H9 (cell line): ENCODE measurements around the gene TIMM17A. TPM values are rescaled to one million over a fixed set of nuclear protein-coding genes. Genes with fewer than 3 reads are reported as not detected.
A peak's percentile ranks its signal among the peaks of the same experiment; 100 is the strongest.

Experiments used
- DNase-seq: peaks from one replicate; pipeline ENCODE4 v3.0.0-alpha.2; 2017
- H2AFZ ChIP-seq: one replicate; pipeline ENCODE4 v1.6.1; 2013; ENCODE audit warnings: mild to moderate bottlenecking, low read length, control low read depth, moderate library complexity
- H2AK5ac ChIP-seq: 2 replicates; pipeline ENCODE4 v1.6.1; 2013; ENCODE audit warnings: low read length, control low read depth, mixed read lengths; ENCODE audit not compliant: insufficient read length
- H2BK120ac ChIP-seq: one replicate; pipeline ENCODE4 v1.6.1; 2013; ENCODE audit warnings: low read depth, mild to moderate bottlenecking, low read length, control low read depth, inconsistent platforms; ENCODE audit not compliant: poor library complexity, severe bottlenecking
- H2BK12ac ChIP-seq: 2 replicates; pipeline ENCODE4 v1.6.1; 2013; ENCODE audit warnings: low read length, control low read depth, mixed read lengths, low read depth; ENCODE audit not compliant: insufficient read length
- H2BK15ac ChIP-seq: 2 replicates; pipeline ENCODE4 v1.6.1; 2013; ENCODE audit warnings: low read depth, low read length, control low read depth
- H2BK20ac ChIP-seq: one replicate; pipeline ENCODE4 v1.6.1; 2013; ENCODE audit warnings: low read depth, mild to moderate bottlenecking, low read length, control low read depth, inconsistent platforms; ENCODE audit not compliant: poor library complexity, severe bottlenecking
- H2BK5ac ChIP-seq: 2 replicates; pipeline ENCODE4 v1.6.1; 2013; ENCODE audit warnings: low read length, control low read depth, mixed read lengths; ENCODE audit not compliant: insufficient read length
- H3K14ac ChIP-seq: 2 replicates; pipeline ENCODE4 v1.6.1; 2013; ENCODE audit warnings: low read length, control low read depth; ENCODE audit not compliant: insufficient read depth
- H3K18ac ChIP-seq: 2 replicates; pipeline ENCODE4 v1.6.1; 2013; ENCODE audit warnings: low read depth, mild to moderate bottlenecking, mixed read lengths, low read length, control low read depth; ENCODE audit not compliant: insufficient read length
- H3K23ac ChIP-seq: 2 replicates; pipeline ENCODE4 v1.6.1; 2013; ENCODE audit warnings: low read length, control low read depth, mixed read lengths, low read depth; ENCODE audit not compliant: insufficient read length
- H3K23me2 ChIP-seq: 2 replicates; pipeline ENCODE4 v1.6.1; 2013; ENCODE audit warnings: low read depth, mild to moderate bottlenecking, mixed read lengths, low read length, control low read depth; ENCODE audit not compliant: insufficient read length, poor library complexity, severe bottlenecking
- H3K27ac ChIP-seq: 2 replicates; pipeline ENCODE4 v1.5.1; 2013; ENCODE audit warnings: low read length, control low read depth, mixed read lengths, low read depth; ENCODE audit not compliant: insufficient read length
- H3K27me3 ChIP-seq: 2 replicates; pipeline ENCODE4 v1.6.1; 2013; ENCODE audit warnings: low read length, control low read depth, inconsistent platforms; ENCODE audit not compliant: insufficient read depth
- H3K4ac ChIP-seq: 2 replicates; pipeline ENCODE4 v1.6.1; 2013; ENCODE audit warnings: low read depth, mild to moderate bottlenecking, control low read depth, inconsistent platforms, low read length, moderate library complexity
- H3K4me1 ChIP-seq: 2 replicates; pipeline ENCODE4 v1.6.1; 2013; ENCODE audit warnings: low read length, control low read depth, inconsistent platforms; ENCODE audit not compliant: insufficient read depth
- H3K4me2 ChIP-seq: 2 replicates; pipeline ENCODE4 v1.6.1; 2013; ENCODE audit warnings: low read length, control low read depth, mixed read lengths; ENCODE audit not compliant: insufficient read length, insufficient read depth
- H3K56ac ChIP-seq: 2 replicates; pipeline ENCODE4 v1.6.1; 2013; ENCODE audit warnings: low read depth, mild to moderate bottlenecking, mixed read lengths, low read length, control low read depth; ENCODE audit not compliant: insufficient read length
- H3K79me1 ChIP-seq: 2 replicates; pipeline ENCODE4 v1.6.1; 2013; ENCODE audit warnings: low read depth, mild to moderate bottlenecking, moderate library complexity, low read length, control low read depth, inconsistent platforms; ENCODE audit not compliant: insufficient read depth, poor library complexity, severe bottlenecking
- H3K79me2 ChIP-seq: 2 replicates; pipeline ENCODE4 v1.6.1; 2013; ENCODE audit warnings: low read length, control low read depth, inconsistent platforms; ENCODE audit not compliant: insufficient read depth
- H3K9ac ChIP-seq: 2 replicates; pipeline ENCODE4 v1.6.1; 2013; ENCODE audit warnings: low read length, control low read depth, mixed read lengths; ENCODE audit not compliant: insufficient read length; ENCODE audit errors: extremely low read depth
- H3K9me3 ChIP-seq: one replicate; pipeline ENCODE4 v1.6.1; 2013; ENCODE audit warnings: low read depth, low read length, inconsistent platforms; ENCODE audit not compliant: control insufficient read depth
- H3T11ph ChIP-seq: one replicate; pipeline ENCODE4 v1.6.1; 2013; ENCODE audit warnings: mild to moderate bottlenecking, low read length, control low read depth, inconsistent platforms
- H4K20me1 ChIP-seq: one replicate; pipeline ENCODE4 v1.6.1; 2013; ENCODE audit not compliant: control insufficient read depth, insufficient read length, insufficient read depth
- H4K5ac ChIP-seq: 2 replicates; pipeline ENCODE4 v1.6.1; 2013; ENCODE audit warnings: low read depth, mild to moderate bottlenecking, mixed read lengths, low read length, control low read depth; ENCODE audit not compliant: insufficient read length
- H4K8ac ChIP-seq: replicated peaks from 2 replicates; pipeline ENCODE4 v1.6.1; 2013; ENCODE audit warnings: low read length, control low read depth, mixed read lengths, low read depth; ENCODE audit not compliant: insufficient read length
- H4K91ac ChIP-seq: 2 replicates; pipeline ENCODE4 v1.6.1; 2013; ENCODE audit warnings: low read depth, mild to moderate bottlenecking, moderate library complexity, mixed read lengths, low read length, control low read depth; ENCODE audit not compliant: insufficient read length
- H3K27ac Mint-ChIP-seq, 3 experiments: 2 replicates in 2 of 3; 3 replicates in 1 of 3; pipeline ENCODE4 v1.8.0; 2020 to 2021; ENCODE audit warnings: mixed read lengths in 3 of 3, mild to moderate bottlenecking in 1 of 3, moderate library complexity in 1 of 3
- H3K27me3 Mint-ChIP-seq: 2 replicates; pipeline ENCODE4 v1.8.0; 2021; ENCODE audit warnings: low read depth, mild to moderate bottlenecking, moderate library complexity, mixed read lengths
- H3K36me3 Mint-ChIP-seq, 3 experiments: 2 replicates in 2 of 3; 3 replicates in 1 of 3; pipeline ENCODE4 v1.8.0; 2020 to 2021; ENCODE audit warnings: low read depth in 3 of 3, mixed read lengths in 3 of 3; ENCODE audit not compliant: insufficient read depth in 1 of 3
- H3K4me1 Mint-ChIP-seq, 2 experiments: 2 replicates each; pipeline ENCODE4 v1.8.0; 2020; ENCODE audit warnings: mixed read lengths in 2 of 2
- H3K4me3 Mint-ChIP-seq, 2 experiments: 2 replicates in 1 of 2; 3 replicates in 1 of 2; pipeline ENCODE4 v1.8.0; 2020 to 2021; ENCODE audit warnings: mild to moderate bottlenecking in 2 of 2, mixed read lengths in 2 of 2, moderate library complexity in 1 of 2
- H3K9me3 Mint-ChIP-seq, 2 experiments: 2 replicates in 1 of 2; 3 replicates in 1 of 2; pipeline ENCODE4 v1.8.0; 2020; ENCODE audit warnings: mild to moderate bottlenecking in 2 of 2, mixed read lengths in 2 of 2, moderate library complexity in 1 of 2
- WGBS: extraction: QIAGEN DNeasy Blood & Tissue Kit; methylation state at CpG from one replicate; pipeline ENCODE4 v1.1.7; 2013; ENCODE audit warnings: missing lambda C conversion rate, low lambda C conversion rate, mixed read lengths; ENCODE audit not compliant: insufficient read length; ENCODE audit errors: extremely low coverage; 5-methylcytosine and 5-hydroxymethylcytosine counted together
- long read RNA-seq: library from polyadenylated mRNA; unstranded; transcript quantifications from one replicate; pipeline ENCODE4 v2.0.0, GENCODE V29; 2020
- total RNA-seq: library from RNA; stranded (reverse); gene quantifications from 2 replicates; pipeline ENCODE4 v1.2.1, GENCODE V29; 2021
- TF ChIP-seq, protein P1 (sequence below): fragments of 200-600 bp; sonication (generic); conservative IDR thresholded peaks from 3 replicates; pipeline ENCODE4 v1.8.0; 2021; ENCODE audit warnings: antibody characterized with exemption, mild to moderate bottlenecking

Gene TIMM17A
- 60.3 and 60.9 TPM in 2 replicates for total RNA-seq
- long read RNA-seq, transcript TIMM17A-201 (6 exons, 1,659 nt) = major isoform, 246 of 283 reads
- long read RNA-seq, transcript TIMM17A-204 (3 exons, 661 nt) = minor isoform, 5 of 283 reads
- long read RNA-seq, partial matches to known transcripts = 5 of 283 reads
- long read RNA-seq, other reads (novel, unspliced or antisense) = 25 of 283 reads

DNA sequence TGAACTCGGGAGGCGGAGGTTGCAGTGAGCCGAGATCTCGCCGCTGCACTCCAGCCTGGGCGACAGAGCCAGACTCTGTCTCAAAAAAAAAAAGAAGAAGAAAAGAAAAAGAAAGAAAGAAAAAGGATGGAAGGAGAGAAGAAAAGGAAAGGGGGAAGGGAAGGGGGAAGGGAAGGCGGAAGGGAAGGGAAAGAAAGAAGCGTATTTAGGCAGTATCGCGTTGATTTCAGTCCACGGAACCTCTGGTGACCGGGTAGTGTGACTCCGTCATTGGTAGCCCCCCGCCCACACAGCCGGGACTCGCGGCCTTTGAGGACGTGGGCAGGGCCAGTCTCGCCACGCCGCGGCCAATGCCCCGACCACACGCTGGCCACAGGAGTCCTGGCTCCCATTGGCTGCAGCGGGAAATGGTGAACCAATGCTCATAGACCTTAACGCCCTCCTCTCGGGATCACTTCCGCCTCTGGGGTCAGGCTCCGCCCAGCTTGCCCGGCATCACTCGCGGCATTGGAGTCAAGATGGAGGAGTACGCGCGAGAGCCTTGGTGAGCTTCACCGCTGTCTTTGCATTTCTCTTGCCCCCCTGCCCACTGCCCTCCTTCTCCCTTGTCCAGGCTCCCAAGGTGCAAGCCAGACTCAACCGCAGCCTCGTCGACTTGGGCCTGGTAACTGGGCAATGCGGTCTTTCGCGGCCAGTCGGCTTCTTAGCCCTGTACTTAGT lies at the start of gene TIMM17A:
Gene TIMM17A (plus strand): TSS at position 495 of the 720 bp plus-strand sequence. CDS start 24 bp downstream, at position 519.
- Histone ChIP-seq H3K27me3 (no peaks in the 10 kb centered on the region), H3K23me2 (no peaks in the 10 kb centered on the region), H3K56ac (peak within 1 kb of the TSS; percentile 29), H2BK120ac (no peak within 1 kb of the TSS), H3K18ac (peak within 1 kb of the TSS; percentile 79), H3K27ac (no peak within 1 kb of the TSS), H2BK20ac (no peak within 1 kb of the TSS), H2BK12ac (no peak within 1 kb of the TSS), H3K79me2 (peaks cover 11% of the 10 kb centered on the region; the same call in 1 of the 2 replicates), H3K9me3 (no peaks in the 10 kb centered on the region), H3K4me2 (peak within 1 kb of the TSS; percentile 78), H2BK15ac (no peak within 1 kb of the TSS), H2AK5ac (no peak within 1 kb of the TSS), H3T11ph (no peak within 1 kb of the TSS), H3K9ac (peak within 1 kb of the TSS; percentile 98), H4K20me1 (no peaks in the 10 kb centered on the region), H4K91ac (no peak within 1 kb of the TSS), H3K23ac (no peak within 1 kb of the TSS), H4K5ac (peak within 1 kb of the TSS; percentile 29), H3K14ac (peak within 1 kb of the TSS; percentile 80), H3K4ac (no peak within 1 kb of the TSS), H2BK5ac (peak within 1 kb of the TSS; percentile 6), H3K4me1 (no peaks in the 10 kb centered on the region), H2AFZ (no peak within 1 kb of the TSS), H4K8ac (peak within 1 kb of the TSS; percentile 2), H3K79me1 (no peaks in the 10 kb centered on the region)
- TF ChIP-seq, protein P1, sequence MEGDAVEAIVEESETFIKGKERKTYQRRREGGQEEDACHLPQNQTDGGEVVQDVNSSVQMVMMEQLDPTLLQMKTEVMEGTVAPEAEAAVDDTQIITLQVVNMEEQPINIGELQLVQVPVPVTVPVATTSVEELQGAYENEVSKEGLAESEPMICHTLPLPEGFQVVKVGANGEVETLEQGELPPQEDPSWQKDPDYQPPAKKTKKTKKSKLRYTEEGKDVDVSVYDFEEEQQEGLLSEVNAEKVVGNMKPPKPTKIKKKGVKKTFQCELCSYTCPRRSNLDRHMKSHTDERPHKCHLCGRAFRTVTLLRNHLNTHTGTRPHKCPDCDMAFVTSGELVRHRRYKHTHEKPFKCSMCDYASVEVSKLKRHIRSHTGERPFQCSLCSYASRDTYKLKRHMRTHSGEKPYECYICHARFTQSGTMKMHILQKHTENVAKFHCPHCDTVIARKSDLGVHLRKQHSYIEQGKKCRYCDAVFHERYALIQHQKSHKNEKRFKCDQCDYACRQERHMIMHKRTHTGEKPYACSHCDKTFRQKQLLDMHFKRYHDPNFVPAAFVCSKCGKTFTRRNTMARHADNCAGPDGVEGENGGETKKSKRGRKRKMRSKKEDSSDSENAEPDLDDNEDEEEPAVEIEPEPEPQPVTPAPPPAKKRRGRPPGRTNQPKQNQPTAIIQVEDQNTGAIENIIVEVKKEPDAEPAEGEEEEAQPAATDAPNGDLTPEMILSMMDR = no peak
- Mint-ChIP-seq H3K9me3 (no peaks in the 10 kb centered on the region), H3K4me1 (peaks cover 6 to 16% of the 10 kb centered on the region in 2 experiments), H3K36me3 (peaks cover 16 to 27% (median 24%) of the 10 kb centered on the region in 3 experiments), H3K27me3 (no peaks in the 10 kb centered on the region; the same call in none of the 2 replicates), H3K27ac (peak within 1 kb of the TSS; percentile 72 to 99 (median 99)), H3K4me3 (peak within 1 kb of the TSS; percentile 97 to 99)
- DNase-seq = peak; percentile 97
- no CpG with 5 or more reads among the region's 43 CpGs for WGBS
